ENCODE results near the gene PNMA8A.

Gene PNMA8A

DNA sequence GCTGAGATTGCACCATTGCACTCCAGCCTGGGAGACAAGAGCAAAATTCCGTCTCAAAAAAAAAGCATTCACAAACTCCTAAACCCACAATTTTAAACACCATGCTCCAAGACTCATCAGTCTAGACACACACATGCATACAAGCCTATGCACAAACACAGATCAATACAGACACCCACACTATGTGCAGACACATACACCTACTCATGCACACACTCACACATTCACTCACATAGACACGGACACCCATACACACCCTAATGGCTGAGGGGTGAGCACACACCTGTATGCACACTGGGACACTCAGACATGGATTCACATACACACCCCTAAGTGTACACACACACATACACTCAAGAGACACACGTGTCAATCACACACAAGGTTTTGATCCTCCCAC is 15.0 kb upstream of the PNMA8A start:
- Histone ChIP-seq H3K36me3 (ENCODE audit: control insufficient read depth, insufficient read depth, low read length) (no peaks in the 10 kb centered on the region), H3K4me3 (replicated peaks; ENCODE audit: low read depth, low read length) (no peak overlapping the region), H3K27me3 (replicated peaks; ENCODE audit: control insufficient read depth, insufficient read depth, low read length) (peaks cover 3% of the 10 kb centered on the region)
- no peak for DNase-seq (ENCODE audit: extremely low read depth, insufficient read length)
- TF ChIP-seq, protein P1, sequence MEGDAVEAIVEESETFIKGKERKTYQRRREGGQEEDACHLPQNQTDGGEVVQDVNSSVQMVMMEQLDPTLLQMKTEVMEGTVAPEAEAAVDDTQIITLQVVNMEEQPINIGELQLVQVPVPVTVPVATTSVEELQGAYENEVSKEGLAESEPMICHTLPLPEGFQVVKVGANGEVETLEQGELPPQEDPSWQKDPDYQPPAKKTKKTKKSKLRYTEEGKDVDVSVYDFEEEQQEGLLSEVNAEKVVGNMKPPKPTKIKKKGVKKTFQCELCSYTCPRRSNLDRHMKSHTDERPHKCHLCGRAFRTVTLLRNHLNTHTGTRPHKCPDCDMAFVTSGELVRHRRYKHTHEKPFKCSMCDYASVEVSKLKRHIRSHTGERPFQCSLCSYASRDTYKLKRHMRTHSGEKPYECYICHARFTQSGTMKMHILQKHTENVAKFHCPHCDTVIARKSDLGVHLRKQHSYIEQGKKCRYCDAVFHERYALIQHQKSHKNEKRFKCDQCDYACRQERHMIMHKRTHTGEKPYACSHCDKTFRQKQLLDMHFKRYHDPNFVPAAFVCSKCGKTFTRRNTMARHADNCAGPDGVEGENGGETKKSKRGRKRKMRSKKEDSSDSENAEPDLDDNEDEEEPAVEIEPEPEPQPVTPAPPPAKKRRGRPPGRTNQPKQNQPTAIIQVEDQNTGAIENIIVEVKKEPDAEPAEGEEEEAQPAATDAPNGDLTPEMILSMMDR (IDR thresholded peaks at IDR 0.05; ENCODE audit: insufficient read depth, low read length, poor library complexity, severe bottlenecking): no peak

DNA sequence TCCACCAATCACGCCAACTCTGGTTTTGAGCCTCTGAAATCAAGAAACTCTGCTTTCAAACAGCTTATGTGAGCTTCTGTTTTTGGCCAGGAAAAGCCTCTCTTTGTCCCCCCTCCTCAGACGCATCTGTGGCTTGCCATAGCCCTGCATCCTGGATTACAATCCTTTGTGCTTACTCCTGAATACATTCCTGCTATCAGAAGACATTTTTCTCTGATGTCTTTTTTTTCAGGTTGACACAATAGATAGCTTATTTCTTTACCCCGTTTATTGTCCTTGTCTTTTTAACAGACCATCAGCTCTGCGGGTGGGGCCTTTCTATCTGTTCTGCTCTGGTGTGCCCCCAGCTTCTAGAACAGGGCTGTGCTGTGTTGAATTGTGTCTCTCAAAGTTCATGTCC is 13.3 kb upstream of the PNMA8A start:
- Histone ChIP-seq H3K36me3 (ENCODE audit: control insufficient read depth, insufficient read depth, low read length) (no peaks in the 10 kb centered on the region), H3K27me3 (replicated peaks; ENCODE audit: control insufficient read depth, insufficient read depth, low read length) (peaks cover 1% of the 10 kb centered on the region), H3K4me3 (replicated peaks; ENCODE audit: low read depth, low read length) (no peak overlapping the region)
- TF ChIP-seq, protein P1 (IDR thresholded peaks at IDR 0.05; ENCODE audit: insufficient read depth, low read length, poor library complexity, severe bottlenecking): no peak
- no peak for DNase-seq (ENCODE audit: extremely low read depth, insufficient read length)

GRCh38 chr19:46482631-46483030 is 11.3 kb upstream of the PNMA8A start:
- Histone ChIP-seq H3K4me3 (replicated peaks; ENCODE audit: low read depth, low read length) (no peak overlapping the region), H3K36me3 (ENCODE audit: control insufficient read depth, insufficient read depth, low read length) (no peaks in the 10 kb centered on the region), H3K27me3 (replicated peaks; ENCODE audit: control insufficient read depth, insufficient read depth, low read length) (peaks cover 1% of the 10 kb centered on the region; the same call in 1 of the 2 replicates)
- DNase-seq (ENCODE audit: extremely low read depth, insufficient read length): no peak
- TF ChIP-seq, protein P1 (IDR thresholded peaks at IDR 0.05; ENCODE audit: insufficient read depth, low read length, poor library complexity, severe bottlenecking): no peak

- TF ChIP-seq, protein P1 (IDR thresholded peaks at IDR 0.05; ENCODE audit: insufficient read depth, low read length, poor library complexity, severe bottlenecking): no peak
- Histone ChIP-seq H3K4me3 (replicated peaks; ENCODE audit: low read depth, low read length) (no peak overlapping the region), H3K36me3 (ENCODE audit: control insufficient read depth, insufficient read depth, low read length) (no peaks in the 10 kb centered on the region), H3K27me3 (replicated peaks; ENCODE audit: control insufficient read depth, insufficient read depth, low read length) (peaks cover 1% of the 10 kb centered on the region; the same call in 1 of the 2 replicates)
- DNase-seq (ENCODE audit: extremely low read depth, insufficient read length): no peak
Measured at GRCh38 chr19:46481947-46482346, 10.6 kb upstream of the PNMA8A start.

DNA sequence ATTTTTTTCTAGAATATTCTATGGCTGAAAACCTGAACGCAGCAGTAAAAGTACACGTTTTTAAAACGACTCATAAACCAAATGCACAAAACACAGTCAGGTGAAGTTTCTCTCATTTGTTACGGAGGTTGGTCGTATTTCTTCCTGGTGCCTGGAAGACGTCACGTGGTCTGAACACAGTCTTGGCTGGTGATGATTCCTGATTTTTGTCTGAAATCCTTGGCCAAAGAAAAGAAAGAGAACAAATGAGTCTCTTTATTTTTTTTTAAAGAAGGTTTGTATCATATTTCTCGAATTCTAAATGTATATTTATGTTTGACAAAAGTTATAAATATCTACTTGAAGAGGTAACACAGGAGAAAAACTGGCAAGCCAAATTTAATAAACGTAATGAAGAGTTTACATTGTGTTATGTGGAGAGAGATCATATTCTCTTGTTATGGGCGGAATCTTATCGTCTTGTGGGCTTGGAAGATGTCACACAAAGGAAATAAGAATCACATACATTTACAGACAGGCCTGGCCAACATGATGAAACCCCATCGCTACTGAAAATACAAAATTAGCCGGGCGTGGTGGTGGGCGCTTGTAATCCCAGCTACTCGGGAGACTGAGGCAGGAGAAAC is 10.0 kb upstream of the PNMA8A start:
- H3K4me3 ChIP-seq (replicated peaks; ENCODE audit: low read depth, low read length): no peak overlapping the region
- no peaks in the 10 kb centered on the region for H3K36me3 ChIP-seq (ENCODE audit: control insufficient read depth, insufficient read depth, low read length)
- H3K27me3 ChIP-seq (replicated peaks; ENCODE audit: control insufficient read depth, insufficient read depth, low read length): peaks cover under 1% of the 10 kb centered on the region; the same call in 1 of the 2 replicates
- no peak for DNase-seq (ENCODE audit: extremely low read depth, insufficient read length)
- TF ChIP-seq, protein P1 (IDR thresholded peaks at IDR 0.05; ENCODE audit: insufficient read depth, low read length, poor library complexity, severe bottlenecking): no peak

GRCh38 chr19:46480415-46480814 is 9.1 kb upstream of the PNMA8A start:
- no peaks in the 10 kb centered on the region for H3K36me3 ChIP-seq (ENCODE audit: control insufficient read depth, insufficient read depth, low read length)
- H3K4me3 ChIP-seq (replicated peaks; ENCODE audit: low read depth, low read length): no peak overlapping the region
- DNase-seq (ENCODE audit: extremely low read depth, insufficient read length): no peak
- H3K27me3 ChIP-seq (replicated peaks; ENCODE audit: control insufficient read depth, insufficient read depth, low read length): no peaks in the 10 kb centered on the region
- TF ChIP-seq, protein P1 (IDR thresholded peaks at IDR 0.05; ENCODE audit: insufficient read depth, low read length, poor library complexity, severe bottlenecking): no peak

Measured in GM06990 (cell line).